ENCODE results near the gene VAT1L. TPM values are rescaled to one million over a fixed set of nuclear protein-coding genes. Genes with fewer than 3 reads are reported as not detected.

Gene VAT1L
- polyA plus RNA-seq, 2 donors = 0.04 to 0.13 TPM

DNA sequence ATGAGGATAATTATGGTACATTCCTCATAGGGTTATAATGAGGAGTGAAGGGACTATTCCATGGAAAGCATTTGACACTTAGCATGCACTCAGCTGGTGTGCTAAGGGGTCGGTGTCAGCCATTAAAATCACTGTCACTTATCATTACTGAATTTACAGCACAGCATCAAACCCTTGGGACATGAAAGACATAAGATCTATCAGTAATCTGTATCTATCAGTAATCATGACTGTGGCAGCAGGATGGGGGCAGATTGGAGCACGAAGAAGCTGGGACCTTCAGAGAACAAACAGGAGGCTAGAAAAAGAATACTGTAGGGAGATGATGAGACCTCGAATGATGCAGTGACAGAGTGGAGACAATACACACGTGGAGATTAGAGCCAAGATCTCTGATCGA, 160.5 kb downstream of the VAT1L start:
- Histone ChIP-seq H3K4me3 (ENCODE audit: low read depth in 1 of 2, low read length in 2 of 2) (no peak overlapping the region), H3K9me3 (ENCODE audit: control insufficient read depth in 2 of 2, insufficient read depth in 1 of 2, low read depth in 1 of 2, low read length in 1 of 2) (no peaks in the 10 kb centered on the region), H3K36me3 (ENCODE audit: control insufficient read depth in 2 of 2, insufficient read depth in 2 of 2, low read length in 1 of 2) (no peaks in the 10 kb centered on the region), H3K27me3 (ENCODE audit: control insufficient read depth in 1 of 2, insufficient read depth in 2 of 2, low read length in 2 of 2) (no peaks in the 10 kb centered on the region), H3K27ac (ENCODE audit: low read depth in 2 of 2, low read length in 1 of 2) (no peak overlapping the region), H3K4me1 (ENCODE audit: control insufficient read depth in 2 of 2, insufficient read depth in 2 of 2, low read length in 1 of 2) (no peaks in the 10 kb centered on the region)
- WGBS, 2 donors = 58 to 65% methylated on average over 5 of the region's 5 CpGs

DNA sequence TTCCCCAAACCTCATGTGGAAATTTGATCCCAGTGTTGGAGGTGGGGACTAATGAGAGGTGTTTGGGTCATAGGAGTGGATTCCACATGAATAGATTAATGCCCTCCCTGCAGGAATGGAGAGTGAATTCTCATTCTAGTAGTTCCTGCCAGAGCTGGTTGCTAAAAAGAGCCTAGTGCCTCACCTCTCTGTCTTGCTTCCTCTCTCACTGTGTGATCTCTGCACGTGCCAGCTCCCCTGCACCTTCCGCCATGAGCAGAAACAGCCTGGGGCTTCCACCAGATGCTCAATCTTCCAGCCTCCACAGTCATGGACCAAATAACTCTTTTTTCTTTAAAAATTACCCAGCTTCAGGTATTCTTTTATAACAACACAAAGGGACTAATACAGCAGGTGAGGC, 161.1 kb downstream of the VAT1L start:
- H3K27me3 ChIP-seq (ENCODE audit: control insufficient read depth in 1 of 2, insufficient read depth in 2 of 2, low read length in 2 of 2) = no peaks in the 10 kb centered on the region

DNA sequence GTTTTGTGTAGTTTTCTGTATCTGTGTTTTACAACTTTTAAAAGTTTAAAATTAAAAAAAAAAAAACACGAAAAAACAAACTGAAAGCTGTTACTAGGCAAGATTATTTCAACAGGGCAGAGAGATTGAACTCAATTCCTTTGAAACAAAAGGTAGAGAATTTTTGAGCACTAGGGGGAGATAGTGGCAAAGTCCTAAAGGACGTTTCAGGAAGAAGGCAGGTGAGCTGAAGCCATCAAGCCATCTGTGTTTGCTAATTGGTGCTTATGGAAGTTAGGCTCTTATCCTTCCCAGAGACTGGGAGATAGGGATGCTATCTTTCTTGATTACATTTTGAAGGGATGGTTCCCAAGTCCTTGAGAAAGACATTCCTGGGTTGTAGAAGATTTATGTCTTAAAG, 163.4 kb downstream of the VAT1L start:
- Histone ChIP-seq H3K27me3 (ENCODE audit: control insufficient read depth in 1 of 2, insufficient read depth in 2 of 2, low read length in 2 of 2) (no peaks in the 10 kb centered on the region), H3K36me3 (ENCODE audit: control insufficient read depth in 2 of 2, insufficient read depth in 2 of 2, low read length in 1 of 2) (no peaks in the 10 kb centered on the region), H3K4me3 (ENCODE audit: low read depth in 1 of 2, low read length in 2 of 2) (no peak overlapping the region), H3K27ac (ENCODE audit: low read depth in 2 of 2, low read length in 1 of 2) (no peak overlapping the region), H3K9me3 (ENCODE audit: control insufficient read depth in 2 of 2, insufficient read depth in 1 of 2, low read depth in 1 of 2, low read length in 1 of 2) (no peaks in the 10 kb centered on the region), H3K4me1 (ENCODE audit: control insufficient read depth in 2 of 2, insufficient read depth in 2 of 2, low read length in 1 of 2) (no peaks in the 10 kb centered on the region)
- 21 to 22% methylated on average over 2 of the region's 2 CpGs for WGBS, 2 donors

More for the DNA sequence above, 161.1 kb downstream of the VAT1L start:
- Histone ChIP-seq H3K36me3 (ENCODE audit: control insufficient read depth in 2 of 2, insufficient read depth in 2 of 2, low read length in 1 of 2) (no peaks in the 10 kb centered on the region), H3K4me1 (ENCODE audit: control insufficient read depth in 2 of 2, insufficient read depth in 2 of 2, low read length in 1 of 2) (no peaks in the 10 kb centered on the region), H3K4me3 (ENCODE audit: low read depth in 1 of 2, low read length in 2 of 2) (no peak overlapping the region), H3K27ac (ENCODE audit: low read depth in 2 of 2, low read length in 1 of 2) (no peak overlapping the region), H3K9me3 (ENCODE audit: control insufficient read depth in 2 of 2, insufficient read depth in 1 of 2, low read depth in 1 of 2, low read length in 1 of 2) (no peaks in the 10 kb centered on the region)
- WGBS, 2 donors = 41 to 72% methylated on average over 2 of the region's 2 CpGs

DNA sequence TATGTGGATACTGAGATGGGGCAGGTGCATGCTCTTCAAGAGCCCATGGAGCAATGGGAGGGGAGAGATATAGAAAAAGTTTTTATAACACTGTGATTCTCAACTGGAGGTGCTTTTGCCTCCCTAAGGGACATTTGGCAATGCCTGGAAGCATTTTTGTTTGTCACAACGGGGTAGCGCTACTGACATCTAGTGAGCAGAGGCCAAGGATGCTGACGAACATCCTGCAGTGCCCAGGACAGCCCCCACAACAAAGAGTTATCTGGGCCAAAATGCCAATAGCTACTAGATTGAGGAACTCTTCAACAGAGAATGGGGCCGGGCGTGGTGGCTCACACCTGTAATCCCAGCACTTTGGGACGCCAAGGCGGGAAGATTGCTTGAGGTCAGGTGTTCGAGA, 166.8 kb downstream of the VAT1L start:
- Histone ChIP-seq H3K27ac (ENCODE audit: low read depth in 2 of 2, low read length in 1 of 2) (no peak overlapping the region), H3K27me3 (ENCODE audit: control insufficient read depth in 1 of 2, insufficient read depth in 2 of 2, low read length in 2 of 2) (no peaks in the 10 kb centered on the region), H3K9me3 (ENCODE audit: control insufficient read depth in 2 of 2, insufficient read depth in 1 of 2, low read depth in 1 of 2, low read length in 1 of 2) (no peaks in the 10 kb centered on the region), H3K4me1 (ENCODE audit: control insufficient read depth in 2 of 2, insufficient read depth in 2 of 2, low read length in 1 of 2) (no peaks in the 10 kb centered on the region), H3K36me3 (ENCODE audit: control insufficient read depth in 2 of 2, insufficient read depth in 2 of 2, low read length in 1 of 2) (no peaks in the 10 kb centered on the region), H3K4me3 (ENCODE audit: low read depth in 1 of 2, low read length in 2 of 2) (no peak overlapping the region)
- 81% methylated on average over 8 of the region's 8 CpGs for WGBS, 2 donors

DNA sequence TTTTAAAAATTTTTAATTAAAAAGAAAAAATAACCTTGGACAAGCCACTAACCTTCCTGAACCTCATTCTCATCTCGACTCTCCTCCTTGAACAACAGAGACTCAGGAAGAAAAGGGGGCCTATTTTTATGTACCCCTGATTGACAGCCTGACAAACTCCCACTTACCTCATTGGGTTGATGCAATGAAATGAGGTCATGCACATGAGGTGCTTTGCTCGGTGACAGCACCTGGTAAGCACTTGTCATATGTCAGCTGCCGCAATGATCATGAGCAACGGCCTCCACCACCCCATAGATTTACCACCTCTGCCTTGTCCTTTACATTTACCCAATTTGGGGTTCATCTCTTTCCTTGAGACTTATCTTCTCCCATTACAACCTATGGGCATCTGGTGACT, 167.9 kb downstream of the VAT1L start:
- Histone ChIP-seq H3K4me3 (ENCODE audit: low read depth in 1 of 2, low read length in 2 of 2) (no peak overlapping the region), H3K36me3 (ENCODE audit: control insufficient read depth in 2 of 2, insufficient read depth in 2 of 2, low read length in 1 of 2) (no peaks in the 10 kb centered on the region), H3K9me3 (ENCODE audit: control insufficient read depth in 2 of 2, insufficient read depth in 1 of 2, low read depth in 1 of 2, low read length in 1 of 2) (no peaks in the 10 kb centered on the region), H3K27ac (ENCODE audit: low read depth in 2 of 2, low read length in 1 of 2) (no peak overlapping the region), H3K27me3 (ENCODE audit: control insufficient read depth in 1 of 2, insufficient read depth in 2 of 2, low read length in 2 of 2) (no peaks in the 10 kb centered on the region), H3K4me1 (ENCODE audit: control insufficient read depth in 2 of 2, insufficient read depth in 2 of 2, low read length in 1 of 2) (no peaks in the 10 kb centered on the region)
- 86 to 88% methylated on average over 4 of the region's 4 CpGs for WGBS, 2 donors

DNA sequence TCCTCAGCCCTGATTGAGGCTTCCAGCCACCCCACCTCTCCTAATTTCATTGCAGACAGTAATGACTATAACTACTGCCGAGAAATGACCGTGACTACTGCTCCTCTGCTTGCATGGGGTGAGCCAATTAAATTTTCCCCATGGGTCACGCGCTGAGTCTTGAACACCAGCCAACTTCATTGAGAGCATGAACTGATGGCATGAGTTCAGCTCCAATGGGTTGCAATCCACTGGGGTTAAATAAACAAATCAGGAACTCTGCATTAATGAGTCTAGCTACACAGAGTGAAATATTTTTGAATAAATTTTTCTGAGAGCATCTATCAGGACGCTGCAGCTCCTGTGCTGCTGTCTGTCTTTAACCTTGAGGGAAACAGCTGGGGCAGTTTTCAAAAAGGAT, 172.4 kb downstream of the VAT1L start:
- Histone ChIP-seq H3K4me3 (ENCODE audit: low read depth in 1 of 2, low read length in 2 of 2) (no peak overlapping the region), H3K9me3 (ENCODE audit: control insufficient read depth in 2 of 2, insufficient read depth in 1 of 2, low read depth in 1 of 2, low read length in 1 of 2) (no peaks in the 10 kb centered on the region), H3K36me3 (ENCODE audit: control insufficient read depth in 2 of 2, insufficient read depth in 2 of 2, low read length in 1 of 2) (no peaks in the 10 kb centered on the region), H3K27ac (ENCODE audit: low read depth in 2 of 2, low read length in 1 of 2) (no peak overlapping the region), H3K4me1 (ENCODE audit: control insufficient read depth in 2 of 2, insufficient read depth in 2 of 2, low read length in 1 of 2) (no peaks in the 10 kb centered on the region), H3K27me3 (ENCODE audit: control insufficient read depth in 1 of 2, insufficient read depth in 2 of 2, low read length in 2 of 2) (no peaks in the 10 kb centered on the region)
- 70 to 80% methylated on average over 5 of the region's 5 CpGs for WGBS, 2 donors

DNA sequence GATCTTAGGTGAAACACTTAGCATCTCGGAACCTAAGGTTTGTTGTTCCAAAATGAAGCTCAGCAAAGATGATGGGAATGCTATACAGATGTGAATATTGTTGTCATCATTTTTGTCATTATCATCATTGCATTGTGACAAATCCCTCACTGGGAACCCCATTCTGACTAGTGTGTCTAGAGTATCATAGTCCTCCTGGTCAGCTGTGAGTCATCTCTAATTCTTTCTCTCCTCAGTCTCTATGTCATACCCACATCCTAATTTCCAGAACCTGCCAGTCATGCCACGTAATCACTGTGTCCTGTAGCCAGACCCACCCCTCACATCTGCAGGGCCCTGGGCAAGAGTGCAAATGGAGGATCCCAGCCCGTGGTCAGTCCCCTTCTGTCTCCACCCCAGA, 173.4 kb downstream of the VAT1L start:
- H3K4me3 ChIP-seq (ENCODE audit: low read depth in 1 of 2, low read length in 2 of 2) = no peak overlapping the region
- WGBS, 2 donors = 77 to 81% methylated on average over 3 of the region's 3 CpGs
- H3K27me3 ChIP-seq (ENCODE audit: control insufficient read depth in 1 of 2, insufficient read depth in 2 of 2, low read length in 2 of 2) = no peaks in the 10 kb centered on the region
- no peak overlapping the region for H3K27ac ChIP-seq (ENCODE audit: low read depth in 2 of 2, low read length in 1 of 2)
- peaks cover 0 to 2% of the 10 kb centered on the region in 2 donors for H3K9me3 ChIP-seq (ENCODE audit: control insufficient read depth in 2 of 2, insufficient read depth in 1 of 2, low read depth in 1 of 2, low read length in 1 of 2)
- no peaks in the 10 kb centered on the region for H3K36me3 ChIP-seq (ENCODE audit: control insufficient read depth in 2 of 2, insufficient read depth in 2 of 2, low read length in 1 of 2)
- no peaks in the 10 kb centered on the region for H3K4me1 ChIP-seq (ENCODE audit: control insufficient read depth in 2 of 2, insufficient read depth in 2 of 2, low read length in 1 of 2)

DNA sequence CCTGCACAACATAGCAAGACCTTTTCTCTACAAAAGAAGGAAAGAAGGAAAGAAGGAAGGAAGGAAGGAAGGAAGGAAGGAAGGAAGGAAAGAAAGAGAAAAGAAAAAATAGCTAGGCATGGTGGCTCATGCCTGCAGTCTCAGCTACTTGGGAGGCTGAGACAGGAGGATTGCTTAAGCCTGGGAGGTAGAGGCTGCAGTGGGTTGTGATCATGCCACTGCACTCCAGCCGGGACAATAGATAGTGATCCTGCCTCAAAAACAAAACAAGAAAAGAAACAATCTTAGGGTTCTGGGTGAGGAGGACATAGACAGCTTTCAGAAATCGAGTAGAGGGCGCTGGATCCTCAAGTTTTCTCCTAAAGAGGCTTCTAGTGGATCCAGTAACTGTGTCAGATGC, 174.3 kb downstream of the VAT1L start:
- Histone ChIP-seq H3K4me3 (ENCODE audit: low read depth in 1 of 2, low read length in 2 of 2) (no peak overlapping the region), H3K27ac (ENCODE audit: low read depth in 2 of 2, low read length in 1 of 2) (no peak overlapping the region), H3K27me3 (ENCODE audit: control insufficient read depth in 1 of 2, insufficient read depth in 2 of 2, low read length in 2 of 2) (no peaks in the 10 kb centered on the region), H3K9me3 (ENCODE audit: control insufficient read depth in 2 of 2, insufficient read depth in 1 of 2, low read depth in 1 of 2, low read length in 1 of 2) (peaks cover 0 to 2% of the 10 kb centered on the region in 2 donors), H3K4me1 (ENCODE audit: control insufficient read depth in 2 of 2, insufficient read depth in 2 of 2, low read length in 1 of 2) (no peaks in the 10 kb centered on the region), H3K36me3 (ENCODE audit: control insufficient read depth in 2 of 2, insufficient read depth in 2 of 2, low read length in 1 of 2) (no peaks in the 10 kb centered on the region)
- WGBS, 2 donors = 81 to 84% methylated on average over 3 of the region's 3 CpGs

DNA sequence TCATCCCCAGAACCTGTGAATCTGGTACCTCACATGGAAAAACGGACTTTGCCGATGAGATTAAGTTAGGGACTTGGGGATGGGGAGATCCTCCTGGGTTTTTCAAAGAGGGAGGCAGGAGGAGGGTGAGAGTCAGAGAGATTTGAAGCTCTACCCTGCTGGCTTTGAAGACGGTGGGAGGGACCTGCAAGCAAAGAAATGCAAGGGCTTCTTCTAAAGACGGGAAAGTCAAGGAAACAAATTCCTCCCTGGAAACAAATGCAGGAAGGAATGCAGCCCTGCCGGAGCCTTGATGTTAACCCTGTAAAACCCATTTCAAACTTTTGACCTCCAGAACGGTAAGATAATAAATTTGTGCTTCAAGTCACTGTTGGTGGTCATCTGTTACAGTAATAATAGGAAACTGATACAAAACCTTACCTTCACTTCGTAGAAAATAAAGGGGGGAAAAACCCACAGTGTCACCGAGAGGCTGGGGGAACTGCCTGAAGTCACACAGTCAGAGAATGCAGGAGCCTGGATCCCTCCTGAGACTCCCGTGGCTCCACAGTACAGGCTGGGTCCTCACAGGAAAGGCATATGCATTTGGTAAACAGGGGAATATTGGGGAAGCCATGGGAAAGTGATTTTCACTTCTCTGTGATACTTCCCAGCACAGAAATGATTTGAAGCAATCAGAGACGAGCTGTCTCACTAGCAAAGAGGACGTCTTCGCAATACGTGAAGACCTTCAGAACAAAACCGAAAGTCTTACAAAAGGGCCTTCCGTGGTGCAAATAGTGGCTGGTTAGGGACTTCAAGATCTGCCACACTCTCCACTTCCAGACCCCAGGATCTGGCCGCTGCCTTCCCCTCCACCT, 175.1 kb downstream of the VAT1L start:
- Histone ChIP-seq H3K36me3 (ENCODE audit: control insufficient read depth in 2 of 2, insufficient read depth in 2 of 2, low read length in 1 of 2) (no peaks in the 10 kb centered on the region), H3K4me3 (ENCODE audit: low read depth in 1 of 2, low read length in 2 of 2) (no peak overlapping the region), H3K4me1 (ENCODE audit: control insufficient read depth in 2 of 2, insufficient read depth in 2 of 2, low read length in 1 of 2) (no peaks in the 10 kb centered on the region), H3K9me3 (ENCODE audit: control insufficient read depth in 2 of 2, insufficient read depth in 1 of 2, low read depth in 1 of 2, low read length in 1 of 2) (peaks cover 0 to 2% of the 10 kb centered on the region in 2 donors), H3K27ac (ENCODE audit: low read depth in 2 of 2, low read length in 1 of 2) (no peak overlapping the region), H3K27me3 (ENCODE audit: control insufficient read depth in 1 of 2, insufficient read depth in 2 of 2, low read length in 2 of 2) (no peaks in the 10 kb centered on the region)
- WGBS, 2 donors = 45% methylated on average over 16 of the region's 16 CpGs

DNA sequence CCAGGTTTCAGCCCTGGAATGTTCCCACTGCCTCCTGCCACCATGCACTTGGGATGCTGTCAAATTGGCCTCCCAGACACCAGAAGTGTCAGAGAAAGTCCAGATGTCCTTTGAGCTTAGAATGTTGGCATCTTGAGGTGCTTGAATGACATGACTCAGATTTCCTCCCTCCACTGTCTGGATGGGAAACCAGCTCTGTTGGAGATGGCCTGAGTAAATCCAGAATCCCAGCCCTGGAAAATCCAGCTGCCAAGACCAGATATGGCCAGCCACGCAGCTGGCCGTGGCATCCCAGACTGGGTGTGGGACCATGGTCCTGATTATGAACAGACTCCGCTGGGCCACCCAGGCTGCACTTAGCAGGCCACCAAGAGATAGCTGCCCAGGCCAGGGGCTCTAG, 177.0 kb downstream of the VAT1L start:
- Histone ChIP-seq H3K27ac (ENCODE audit: low read depth in 2 of 2, low read length in 1 of 2) (no peak overlapping the region), H3K27me3 (ENCODE audit: control insufficient read depth in 1 of 2, insufficient read depth in 2 of 2, low read length in 2 of 2) (no peaks in the 10 kb centered on the region), H3K36me3 (ENCODE audit: control insufficient read depth in 2 of 2, insufficient read depth in 2 of 2, low read length in 1 of 2) (no peaks in the 10 kb centered on the region), H3K4me3 (ENCODE audit: low read depth in 1 of 2, low read length in 2 of 2) (no peak overlapping the region), H3K4me1 (ENCODE audit: control insufficient read depth in 2 of 2, insufficient read depth in 2 of 2, low read length in 1 of 2) (no peaks in the 10 kb centered on the region), H3K9me3 (ENCODE audit: control insufficient read depth in 2 of 2, insufficient read depth in 1 of 2, low read depth in 1 of 2, low read length in 1 of 2) (peaks cover 0 to 2% of the 10 kb centered on the region in 2 donors)
- 82 to 89% methylated on average over 3 of the region's 3 CpGs for WGBS, 2 donors
